Peyer's patch (tissue), 4 donors: ENCODE data around the gene ZC3H7B.

Source experiments
- POLR2A ChIP-seq, 2 donors: fragments of 450-650 bp; IDR thresholded peaks; one replicate each; pipeline ENCODE4 v1.5.1; 2017; ENCODE audit warnings: antibody characterized with exemption in 2 of 2, mild to moderate bottlenecking in 2 of 2, moderate library complexity in 2 of 2
- TF ChIP-seq, protein P1 (sequence below), 6 experiments: fragments of 450-650 bp in 4 of 6; fragments of 200-600 bp in 2 of 6; sonication (generic) in 1 of 6; IDR thresholded peaks; one replicate each; pipeline ENCODE4 v1.5.1; 2017 to 2019; ENCODE audit warnings: antibody characterized with exemption in 6 of 6, mild to moderate bottlenecking in 3 of 6, moderate library complexity in 1 of 6

DNA sequence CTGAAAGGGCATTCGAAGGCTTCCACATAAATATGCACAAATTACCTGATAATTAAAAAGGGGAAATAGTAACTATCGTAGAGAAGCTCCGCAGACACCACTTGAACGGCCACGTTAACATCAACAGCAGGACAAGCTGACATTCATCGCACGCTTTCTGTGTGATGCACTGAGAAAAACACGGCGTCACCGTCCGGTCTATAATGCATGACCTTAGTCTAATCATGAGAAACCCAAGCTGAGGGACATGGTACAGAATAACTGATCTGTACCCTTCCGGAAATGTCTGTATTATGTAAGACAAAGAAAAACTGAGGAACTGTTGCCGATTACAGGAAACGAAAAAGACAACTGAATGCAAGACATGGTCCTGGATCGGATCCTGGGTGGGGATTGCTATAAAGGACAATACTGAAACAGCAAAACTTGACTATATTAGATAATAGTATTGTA, 14.7 kb upstream of the ZC3H7B start:
- TF ChIP-seq, protein P1, sequence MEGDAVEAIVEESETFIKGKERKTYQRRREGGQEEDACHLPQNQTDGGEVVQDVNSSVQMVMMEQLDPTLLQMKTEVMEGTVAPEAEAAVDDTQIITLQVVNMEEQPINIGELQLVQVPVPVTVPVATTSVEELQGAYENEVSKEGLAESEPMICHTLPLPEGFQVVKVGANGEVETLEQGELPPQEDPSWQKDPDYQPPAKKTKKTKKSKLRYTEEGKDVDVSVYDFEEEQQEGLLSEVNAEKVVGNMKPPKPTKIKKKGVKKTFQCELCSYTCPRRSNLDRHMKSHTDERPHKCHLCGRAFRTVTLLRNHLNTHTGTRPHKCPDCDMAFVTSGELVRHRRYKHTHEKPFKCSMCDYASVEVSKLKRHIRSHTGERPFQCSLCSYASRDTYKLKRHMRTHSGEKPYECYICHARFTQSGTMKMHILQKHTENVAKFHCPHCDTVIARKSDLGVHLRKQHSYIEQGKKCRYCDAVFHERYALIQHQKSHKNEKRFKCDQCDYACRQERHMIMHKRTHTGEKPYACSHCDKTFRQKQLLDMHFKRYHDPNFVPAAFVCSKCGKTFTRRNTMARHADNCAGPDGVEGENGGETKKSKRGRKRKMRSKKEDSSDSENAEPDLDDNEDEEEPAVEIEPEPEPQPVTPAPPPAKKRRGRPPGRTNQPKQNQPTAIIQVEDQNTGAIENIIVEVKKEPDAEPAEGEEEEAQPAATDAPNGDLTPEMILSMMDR (IDR thresholded peaks at IDR 0.05), result no peak
- no peak for TF ChIP-seq POLR2A (IDR thresholded peaks at IDR 0.05)
